ENCODE data around the gene LPIN1.

LPIN1 gene

DNA sequence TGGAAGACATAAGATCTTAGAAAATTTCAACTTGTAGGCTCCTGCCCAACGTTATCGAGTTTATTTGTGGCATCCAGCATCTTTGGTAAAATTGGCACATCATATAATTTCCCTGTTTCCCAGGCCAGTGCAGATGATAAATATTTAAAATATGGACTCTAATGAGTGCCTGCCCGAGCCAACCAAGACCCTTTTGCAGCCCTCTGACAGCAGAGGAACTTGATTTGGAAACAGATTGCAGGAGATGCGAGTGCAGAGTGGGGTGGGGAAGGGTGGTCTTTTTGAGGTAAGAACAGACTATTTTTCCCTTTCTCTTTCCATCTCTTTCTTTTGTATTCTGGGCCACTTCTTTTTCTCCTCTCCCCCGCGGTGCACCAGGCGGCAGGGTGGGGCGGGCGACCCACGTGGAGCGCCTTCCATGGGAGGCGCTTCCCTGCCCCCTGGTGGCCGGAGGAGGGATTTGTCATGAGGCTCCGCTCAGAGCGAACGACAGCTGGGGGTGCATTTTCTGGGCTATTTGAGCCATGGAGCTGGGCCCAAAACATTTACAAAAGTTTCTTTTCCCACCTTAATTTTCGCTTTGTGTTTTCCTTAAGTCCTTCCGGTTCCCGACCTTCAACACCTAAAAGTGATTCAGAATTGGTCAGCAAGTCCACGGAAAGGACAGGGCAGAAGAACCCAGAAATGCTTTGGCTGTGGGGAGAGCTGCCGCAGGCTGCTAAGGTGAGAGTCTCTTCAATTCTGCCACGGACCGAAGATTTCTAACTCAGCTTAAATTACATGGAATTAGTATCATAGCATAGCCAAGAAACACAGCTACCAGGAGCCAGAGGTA is 32.7 kb downstream of the LPIN1 start:
- peak overlapping the region; percentile 14; the same call in 1 of the 2 replicates for H3K4me3 ChIP-seq (ENCODE audit: low read length)
- H3K9me3 ChIP-seq (ENCODE audit: insufficient read depth, low read depth, low read length), result no peaks in the 10 kb centered on the region
- peaks cover 15% of the 10 kb centered on the region; the same call in 1 of the 2 replicates for H3K36me3 ChIP-seq (ENCODE audit: insufficient read depth, low read depth, low read length)
- H3K27ac ChIP-seq (ENCODE audit: low read length), result no peak overlapping the region
- H3K9ac ChIP-seq (ENCODE audit: low read depth, low read length), result no peak overlapping the region
- peaks cover 3% of the 10 kb centered on the region; the same call in 1 of the 2 replicates for H3K4me1 ChIP-seq (ENCODE audit: insufficient read depth, low read length)
- 0 out of 2 replicates have a peak, but pooled peaks cover 2% of the 10 kb centered on the region for H3K27me3 ChIP-seq (ENCODE audit: insufficient read depth, low read length)

DNA sequence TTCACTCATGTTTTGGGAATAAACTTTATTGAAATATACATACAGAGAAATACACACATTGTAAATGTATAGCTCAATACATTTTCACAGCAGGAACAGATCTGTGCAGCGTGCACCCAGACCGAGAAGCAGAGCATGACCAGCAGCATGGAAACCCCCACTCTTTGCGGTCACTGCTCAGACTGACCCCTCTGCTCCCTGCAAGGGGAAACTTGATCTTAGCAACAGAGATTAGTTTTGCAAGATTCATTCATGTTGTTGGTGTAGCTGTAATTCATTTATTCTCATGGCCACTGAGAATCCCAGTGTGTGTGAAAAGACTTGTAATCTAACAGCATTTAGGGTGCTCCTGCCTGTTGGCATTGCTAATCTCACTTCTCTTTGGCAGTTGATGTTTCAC is 35.2 kb downstream of the LPIN1 start:
- Histone ChIP-seq H3K9me3 (ENCODE audit: insufficient read depth, low read depth, low read length) (no peaks in the 10 kb centered on the region), H3K27ac (ENCODE audit: low read length) (no peak overlapping the region), H3K4me3 (ENCODE audit: low read length) (no peak overlapping the region), H3K4me1 (ENCODE audit: insufficient read depth, low read length) (peaks cover 3% of the 10 kb centered on the region; the same call in 1 of the 2 replicates), H3K27me3 (ENCODE audit: insufficient read depth, low read length) (0 out of 2 replicates have a peak, but pooled peaks cover 6% of the 10 kb centered on the region), H3K9ac (ENCODE audit: low read depth, low read length) (no peak overlapping the region), H3K36me3 (ENCODE audit: insufficient read depth, low read depth, low read length) (peaks cover 15% of the 10 kb centered on the region; the same call in 1 of the 2 replicates)

DNA sequence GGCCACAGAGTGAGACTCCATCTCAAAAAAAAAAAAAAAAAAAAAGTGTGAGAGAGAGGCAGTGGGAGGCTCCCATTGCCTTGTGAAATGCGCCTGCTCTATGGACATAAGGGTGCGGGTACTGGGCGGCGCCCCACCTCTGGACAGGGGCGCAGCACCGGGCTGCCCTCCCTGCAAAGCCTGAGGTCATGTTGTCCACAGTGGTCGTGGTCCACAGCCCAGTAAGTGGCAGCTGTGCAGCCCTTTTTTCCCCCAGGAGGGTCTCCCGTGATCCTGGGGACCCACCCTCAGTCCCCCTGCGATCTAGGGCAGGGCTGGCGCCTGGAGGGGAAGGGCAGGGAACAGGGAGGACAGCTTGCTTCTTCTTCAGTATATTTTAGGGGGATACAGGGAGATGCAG is 37.8 kb downstream of the LPIN1 start:
- H3K36me3 ChIP-seq (ENCODE audit: insufficient read depth, low read depth, low read length), result peaks cover 19% of the 10 kb centered on the region; the same call in 1 of the 2 replicates

DNA sequence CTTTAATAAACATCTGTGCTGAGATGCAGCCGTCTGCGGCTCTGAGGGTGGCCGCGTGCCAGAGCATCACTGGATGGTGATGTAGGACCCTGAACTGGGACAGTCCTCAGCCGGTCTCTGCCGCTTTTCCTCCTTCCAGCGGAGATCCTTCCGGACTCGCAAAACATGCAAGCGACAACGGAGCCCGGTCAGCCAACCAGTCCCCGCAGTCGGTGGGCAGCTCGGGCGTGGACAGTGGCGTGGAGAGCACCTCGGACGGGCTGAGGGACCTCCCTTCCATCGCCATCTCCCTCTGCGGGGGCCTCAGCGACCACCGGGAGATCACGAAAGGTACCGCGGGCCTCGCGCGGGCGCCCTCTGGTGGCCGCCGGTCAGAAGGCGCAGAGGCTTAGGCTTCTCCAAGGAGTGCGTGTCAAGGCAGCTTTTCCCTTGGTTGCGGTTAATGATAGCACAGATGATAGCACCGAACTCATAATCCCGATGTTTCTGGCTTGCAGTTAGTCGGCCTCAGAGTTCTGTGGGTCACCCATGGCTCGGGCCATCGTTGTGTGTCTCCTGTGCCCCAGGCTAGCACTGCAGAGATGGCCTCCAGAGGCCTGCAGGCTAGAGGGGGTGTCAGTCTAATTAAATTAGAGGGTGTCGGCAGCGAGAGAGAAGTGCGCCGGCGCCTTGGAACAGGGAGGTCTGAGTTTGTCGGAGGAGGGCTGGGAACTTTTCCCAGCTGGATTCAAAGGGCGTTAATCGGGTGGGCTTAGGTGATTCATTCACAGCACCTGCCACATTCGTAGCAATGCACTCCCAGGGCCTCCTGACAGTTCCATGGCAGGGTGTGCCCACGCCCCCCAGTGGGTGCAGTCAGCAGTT is 38.5 kb downstream of the LPIN1 start:
- no peaks in the 10 kb centered on the region for H3K9me3 ChIP-seq (ENCODE audit: insufficient read depth, low read depth, low read length)
- H3K4me3 ChIP-seq (ENCODE audit: low read length), result peak overlapping the region; percentile 73
- 0 out of 2 replicates have a peak, but pooled peaks cover 6% of the 10 kb centered on the region for H3K27me3 ChIP-seq (ENCODE audit: insufficient read depth, low read length)
- no peaks in the 10 kb centered on the region; the same call in 1 of the 2 replicates for H3K4me1 ChIP-seq (ENCODE audit: insufficient read depth, low read length)
- no peak overlapping the region for H3K9ac ChIP-seq (ENCODE audit: low read depth, low read length)
- H3K36me3 ChIP-seq (ENCODE audit: insufficient read depth, low read depth, low read length), result peaks cover 19% of the 10 kb centered on the region; the same call in 1 of the 2 replicates
- H3K27ac ChIP-seq (ENCODE audit: low read length), result no peak overlapping the region

More for the DNA sequence above, 37.8 kb downstream of the LPIN1 start:
- Histone ChIP-seq H3K27ac (ENCODE audit: low read length) (no peak overlapping the region), H3K4me1 (ENCODE audit: insufficient read depth, low read length) (no peaks in the 10 kb centered on the region; the same call in 1 of the 2 replicates), H3K4me3 (ENCODE audit: low read length) (peak overlapping the region; percentile 73; the same call in 1 of the 2 replicates), H3K9ac (ENCODE audit: low read depth, low read length) (no peak overlapping the region), H3K9me3 (ENCODE audit: insufficient read depth, low read depth, low read length) (no peaks in the 10 kb centered on the region), H3K27me3 (ENCODE audit: insufficient read depth, low read length) (0 out of 2 replicates have a peak, but pooled peaks cover 6% of the 10 kb centered on the region)

DNA sequence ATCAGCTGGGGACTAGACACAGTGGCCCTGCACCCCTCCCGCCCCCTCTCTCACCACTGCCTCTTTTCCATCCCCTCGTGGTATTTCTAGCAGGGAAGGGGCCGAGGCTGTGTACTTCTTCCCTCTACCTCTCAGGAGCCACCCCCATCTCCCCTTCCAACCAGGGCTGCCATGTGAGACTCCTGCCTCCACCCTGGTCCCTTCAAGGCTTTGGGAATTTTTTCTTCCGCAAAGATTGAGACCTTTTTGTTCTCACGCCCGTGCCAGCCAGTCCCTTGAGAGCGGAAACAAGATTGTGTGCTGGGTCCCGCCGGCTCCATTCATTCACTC is 39.1 kb downstream of the LPIN1 start:
- H3K9ac ChIP-seq (ENCODE audit: low read depth, low read length), result no peak overlapping the region
- H3K36me3 ChIP-seq (ENCODE audit: insufficient read depth, low read depth, low read length), result peaks cover 17% of the 10 kb centered on the region; the same call in 1 of the 2 replicates
- no peaks in the 10 kb centered on the region for H3K9me3 ChIP-seq (ENCODE audit: insufficient read depth, low read depth, low read length)
- H3K4me3 ChIP-seq (ENCODE audit: low read length), result no peak overlapping the region
- H3K4me1 ChIP-seq (ENCODE audit: insufficient read depth, low read length), result no peaks in the 10 kb centered on the region; the same call in 1 of the 2 replicates
- no peak overlapping the region for H3K27ac ChIP-seq (ENCODE audit: low read length)
- H3K27me3 ChIP-seq (ENCODE audit: insufficient read depth, low read length), result 0 out of 2 replicates have a peak, but pooled peaks cover 6% of the 10 kb centered on the region

DNA sequence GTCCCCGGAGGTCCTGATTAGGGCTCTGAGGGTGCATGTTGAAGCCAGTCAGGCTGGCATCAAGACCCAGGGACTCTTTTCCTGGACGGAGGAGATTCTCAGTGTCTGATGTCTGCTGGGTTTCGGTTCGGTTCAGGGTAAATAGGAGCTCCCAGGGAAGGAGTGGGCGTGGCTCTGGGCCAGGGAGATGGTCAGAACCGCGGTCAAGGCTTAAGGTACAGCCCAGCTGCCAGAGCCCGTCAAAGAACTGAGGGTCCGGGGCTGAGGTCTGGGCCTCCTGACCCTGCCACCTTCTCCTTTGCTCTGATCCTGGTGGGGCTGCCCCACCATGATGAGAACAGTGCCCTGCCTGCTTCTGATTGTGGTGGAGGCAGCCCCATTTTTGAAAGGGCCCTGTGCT is 39.8 kb downstream of the LPIN1 start:
- peaks cover 13% of the 10 kb centered on the region; the same call in 1 of the 2 replicates for H3K36me3 ChIP-seq (ENCODE audit: insufficient read depth, low read depth, low read length)
- no peak overlapping the region for H3K4me3 ChIP-seq (ENCODE audit: low read length)
- H3K9ac ChIP-seq (ENCODE audit: low read depth, low read length), result no peak overlapping the region
- 0 out of 2 replicates have a peak, but pooled peaks cover 6% of the 10 kb centered on the region for H3K27me3 ChIP-seq (ENCODE audit: insufficient read depth, low read length)
- H3K27ac ChIP-seq (ENCODE audit: low read length), result no peak overlapping the region
- H3K9me3 ChIP-seq (ENCODE audit: insufficient read depth, low read depth, low read length), result no peaks in the 10 kb centered on the region
- H3K4me1 ChIP-seq (ENCODE audit: insufficient read depth, low read length), result no peaks in the 10 kb centered on the region; the same call in 1 of the 2 replicates

DNA sequence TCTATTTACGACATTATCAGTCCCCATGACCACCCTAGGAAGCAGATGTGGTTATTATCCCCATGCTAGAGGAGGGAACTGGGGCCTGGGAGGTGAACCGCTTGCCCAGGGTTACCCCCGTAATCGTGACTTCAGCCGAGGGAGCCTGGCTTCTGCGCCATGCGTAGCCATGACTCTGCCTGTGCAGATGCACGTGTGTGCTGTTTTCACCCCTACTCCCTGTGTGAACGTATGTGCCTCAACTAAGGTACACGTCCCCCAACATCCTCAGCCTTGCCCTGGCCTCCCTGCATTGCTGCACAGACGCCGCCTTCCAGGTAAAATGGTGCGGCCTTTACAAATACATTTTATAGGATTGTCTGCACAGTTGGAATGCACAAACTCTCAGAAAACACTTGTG is 40.2 kb downstream of the LPIN1 start:
- Histone ChIP-seq H3K27me3 (ENCODE audit: insufficient read depth, low read length) (0 out of 2 replicates have a peak, but pooled peaks cover 6% of the 10 kb centered on the region), H3K4me1 (ENCODE audit: insufficient read depth, low read length) (no peaks in the 10 kb centered on the region; the same call in 1 of the 2 replicates), H3K9ac (ENCODE audit: low read depth, low read length) (no peak overlapping the region), H3K27ac (ENCODE audit: low read length) (no peak overlapping the region), H3K36me3 (ENCODE audit: insufficient read depth, low read depth, low read length) (peaks cover 13% of the 10 kb centered on the region; the same call in 1 of the 2 replicates), H3K4me3 (ENCODE audit: low read length) (no peak overlapping the region), H3K9me3 (ENCODE audit: insufficient read depth, low read depth, low read length) (no peaks in the 10 kb centered on the region)

DNA sequence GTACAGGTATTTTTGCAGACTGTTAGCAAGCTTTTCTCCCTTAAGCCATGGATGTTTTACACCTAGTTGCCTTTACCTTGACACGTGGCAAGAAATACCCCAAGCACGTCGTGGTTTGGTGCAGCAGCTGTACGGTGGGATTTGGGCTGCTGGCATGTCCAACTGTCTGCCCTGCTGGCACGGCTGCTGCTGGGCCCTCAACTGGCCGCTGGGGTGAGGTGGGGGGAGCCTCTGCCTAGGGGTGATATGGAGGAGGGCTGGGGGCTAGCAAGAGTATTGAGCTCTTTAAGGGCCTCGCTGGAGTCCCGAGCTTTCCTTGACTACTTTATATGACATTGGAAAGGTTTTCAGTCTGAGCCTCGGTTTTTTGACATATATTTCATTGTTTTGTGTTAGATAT is 41.6 kb downstream of the LPIN1 start:
- no peak overlapping the region for H3K4me3 ChIP-seq (ENCODE audit: low read length)

DNA sequence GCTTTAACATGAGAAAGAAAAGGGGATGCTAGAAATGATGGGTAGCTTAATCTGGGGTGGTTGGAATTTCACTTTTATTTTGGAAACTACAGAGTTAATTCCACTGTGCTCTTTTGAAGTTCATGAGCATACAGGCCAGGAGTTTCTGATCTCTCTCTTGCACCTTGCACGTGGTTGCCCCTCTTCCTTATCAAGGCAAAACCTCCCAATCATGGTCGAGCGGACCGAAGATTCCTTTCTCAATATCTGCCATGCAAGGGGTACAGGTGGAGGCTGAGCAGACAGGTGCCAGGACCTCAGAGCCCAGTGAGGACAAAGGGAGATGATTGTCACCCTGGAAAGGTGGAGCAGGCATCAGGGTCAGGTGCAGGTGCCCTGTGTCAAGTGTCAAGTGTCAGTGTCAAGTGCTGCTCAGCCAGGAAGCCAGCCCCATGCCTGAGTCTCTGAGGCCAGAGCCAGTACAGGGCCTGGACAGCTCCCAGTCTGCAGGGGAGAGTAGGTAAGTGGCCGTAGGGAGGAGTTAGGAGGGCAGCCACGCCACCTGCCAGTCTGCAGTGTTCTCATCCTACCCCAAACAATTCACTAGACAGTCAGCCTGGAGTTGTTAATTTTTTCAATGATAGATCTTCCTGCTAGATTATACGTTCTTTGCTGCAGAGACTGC is 42.2 kb downstream of the LPIN1 start:
- H3K4me3 ChIP-seq (ENCODE audit: low read length), result no peak overlapping the region
- no peak overlapping the region for H3K27ac ChIP-seq (ENCODE audit: low read length)
- no peak overlapping the region for H3K9ac ChIP-seq (ENCODE audit: low read depth, low read length)
- 0 out of 2 replicates have a peak, but pooled peaks cover 6% of the 10 kb centered on the region for H3K27me3 ChIP-seq (ENCODE audit: insufficient read depth, low read length)
- no peaks in the 10 kb centered on the region for H3K9me3 ChIP-seq (ENCODE audit: insufficient read depth, low read depth, low read length)
- peaks cover 21% of the 10 kb centered on the region for H3K36me3 ChIP-seq (ENCODE audit: insufficient read depth, low read depth, low read length)
- no peaks in the 10 kb centered on the region; the same call in 1 of the 2 replicates for H3K4me1 ChIP-seq (ENCODE audit: insufficient read depth, low read length)

More for the DNA sequence above, 41.6 kb downstream of the LPIN1 start:
- Histone ChIP-seq H3K27me3 (ENCODE audit: insufficient read depth, low read length) (0 out of 2 replicates have a peak, but pooled peaks cover 6% of the 10 kb centered on the region), H3K36me3 (ENCODE audit: insufficient read depth, low read depth, low read length) (peaks cover 18% of the 10 kb centered on the region), H3K27ac (ENCODE audit: low read length) (no peak overlapping the region), H3K9me3 (ENCODE audit: insufficient read depth, low read depth, low read length) (no peaks in the 10 kb centered on the region), H3K9ac (ENCODE audit: low read depth, low read length) (no peak overlapping the region), H3K4me1 (ENCODE audit: insufficient read depth, low read length) (no peaks in the 10 kb centered on the region; the same call in 1 of the 2 replicates)

DNA sequence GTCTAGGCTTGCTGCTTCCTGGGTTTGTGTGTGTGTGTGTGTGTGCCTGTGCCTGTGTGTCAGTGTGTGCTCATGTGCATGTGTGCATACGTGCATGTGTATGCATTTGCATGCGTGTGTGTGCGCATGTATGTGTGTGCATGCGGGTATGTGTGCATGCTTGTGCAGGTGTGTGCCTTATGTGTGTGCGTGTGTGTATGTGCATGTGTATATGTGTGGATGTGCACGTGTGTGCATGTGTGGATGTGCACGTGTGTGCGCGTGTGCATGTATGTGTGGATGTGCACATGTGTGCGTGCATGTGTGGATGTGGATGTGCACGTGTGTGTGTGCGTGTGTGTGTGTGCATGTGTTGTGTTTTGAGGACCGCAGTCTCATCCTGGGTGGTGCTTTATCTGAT is 42.8 kb downstream of the LPIN1 start:
- Histone ChIP-seq H3K27me3 (ENCODE audit: insufficient read depth, low read length) (0 out of 2 replicates have a peak, but pooled peaks cover 3% of the 10 kb centered on the region), H3K4me3 (ENCODE audit: low read length) (no peak overlapping the region), H3K9ac (ENCODE audit: low read depth, low read length) (no peak overlapping the region), H3K27ac (ENCODE audit: low read length) (no peak overlapping the region), H3K9me3 (ENCODE audit: insufficient read depth, low read depth, low read length) (no peaks in the 10 kb centered on the region), H3K36me3 (ENCODE audit: insufficient read depth, low read depth, low read length) (peaks cover 21% of the 10 kb centered on the region), H3K4me1 (ENCODE audit: insufficient read depth, low read length) (no peaks in the 10 kb centered on the region; the same call in 1 of the 2 replicates)

DNA sequence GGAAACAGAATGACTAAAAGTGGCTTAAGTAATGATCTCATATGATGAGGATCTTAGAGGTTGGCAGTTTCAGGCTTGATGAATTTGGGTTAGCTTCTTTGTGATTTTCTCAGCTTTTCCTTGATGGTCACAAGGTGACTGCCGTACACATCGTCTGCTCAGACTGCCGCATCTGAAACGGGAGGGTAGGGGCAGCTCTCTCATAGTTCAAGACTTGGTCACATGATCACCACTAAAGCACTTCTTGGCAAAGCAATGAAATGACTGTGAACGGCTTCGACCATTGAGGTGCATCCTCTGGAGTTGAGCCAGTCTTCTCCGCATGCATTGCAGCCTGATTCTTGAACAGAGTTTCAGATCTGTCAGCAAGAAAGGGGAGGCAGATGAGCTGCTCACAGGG is 43.8 kb downstream of the LPIN1 start:
- Histone ChIP-seq H3K4me3 (ENCODE audit: low read length) (no peak overlapping the region), H3K9ac (ENCODE audit: low read depth, low read length) (no peak overlapping the region), H3K9me3 (ENCODE audit: insufficient read depth, low read depth, low read length) (no peaks in the 10 kb centered on the region), H3K27me3 (ENCODE audit: insufficient read depth, low read length) (no peaks in the 10 kb centered on the region), H3K4me1 (ENCODE audit: insufficient read depth, low read length) (no peaks in the 10 kb centered on the region), H3K27ac (ENCODE audit: low read length) (no peak overlapping the region), H3K36me3 (ENCODE audit: insufficient read depth, low read depth, low read length) (peaks cover 22% of the 10 kb centered on the region)
